ENCODE measurements around the gene CRLF1.

The CRLF1 gene

GRCh38 chr19:18609717-18610051 is 3.1 kb upstream of the CRLF1 start:
- H3K27me3 ChIP-seq (ENCODE audit: control insufficient read depth in 5 of 5, insufficient read depth in 4 of 5, low read length in 5 of 5), result peaks cover 75 to 88% (median 83%) of the 10 kb centered on the region in 5 donors
- H3K27ac ChIP-seq (ENCODE audit: low read depth, low read length), result no peak overlapping the region
- H3K4me1 ChIP-seq (ENCODE audit: control insufficient read depth in 5 of 5, insufficient read depth in 5 of 5, low read length in 5 of 5), result peaks cover 0 to 40% (median 22%) of the 10 kb centered on the region in 5 donors

GRCh38 chr19:18608805-18609716 is 2.5 kb upstream of the CRLF1 start:
- Histone ChIP-seq H3K27me3 (ENCODE audit: control insufficient read depth in 5 of 5, insufficient read depth in 4 of 5, low read length in 5 of 5) (peaks cover 77 to 88% (median 83%) of the 10 kb centered on the region in 5 donors), H3K9me3 (ENCODE audit: control insufficient read depth in 5 of 5, low read length in 5 of 5) (no peaks in the 10 kb centered on the region), H3K27ac (ENCODE audit: low read depth, low read length) (no peak overlapping the region), H3K36me3 (ENCODE audit: control insufficient read depth in 5 of 5, insufficient read depth in 5 of 5, low read length in 5 of 5) (no peaks in the 10 kb centered on the region), H3K9ac (ENCODE audit: low read length in 5 of 5) (no peak overlapping the region), H3K4me3 (ENCODE audit: low read depth in 1 of 5, low read length in 5 of 5) (no peak overlapping the region), H3K4me1 (ENCODE audit: control insufficient read depth in 5 of 5, insufficient read depth in 5 of 5, low read length in 5 of 5) (peaks cover 0 to 40% (median 22%) of the 10 kb centered on the region in 5 donors)

More at GRCh38 chr19:18609717-18610051, 3.1 kb upstream of the CRLF1 start:
- Histone ChIP-seq H3K9me3 (ENCODE audit: control insufficient read depth in 5 of 5, low read length in 5 of 5) (no peaks in the 10 kb centered on the region), H3K4me3 (ENCODE audit: low read depth in 1 of 5, low read length in 5 of 5) (no peak overlapping the region), H3K36me3 (ENCODE audit: control insufficient read depth in 5 of 5, insufficient read depth in 5 of 5, low read length in 5 of 5) (no peaks in the 10 kb centered on the region), H3K9ac (ENCODE audit: low read length in 5 of 5) (no peak overlapping the region)

- Histone ChIP-seq H3K4me1 (ENCODE audit: control insufficient read depth in 5 of 5, insufficient read depth in 5 of 5, low read length in 5 of 5) (peaks cover 0 to 43% (median 26%) of the 10 kb centered on the region in 5 donors), H3K4me3 (ENCODE audit: low read depth in 1 of 5, low read length in 5 of 5) (no peak overlapping the region), H3K27me3 (ENCODE audit: control insufficient read depth in 5 of 5, insufficient read depth in 4 of 5, low read length in 5 of 5) (peaks cover 72 to 88% (median 79%) of the 10 kb centered on the region in 5 donors), H3K27ac (ENCODE audit: low read depth, low read length) (no peak overlapping the region), H3K9me3 (ENCODE audit: control insufficient read depth in 5 of 5, low read length in 5 of 5) (no peaks in the 10 kb centered on the region), H3K36me3 (ENCODE audit: control insufficient read depth in 5 of 5, insufficient read depth in 5 of 5, low read length in 5 of 5) (no peaks in the 10 kb centered on the region), H3K9ac (ENCODE audit: low read length in 5 of 5) (no peak overlapping the region)
Measured at GRCh38 chr19:18608102-18608804, 1.7 kb upstream of the CRLF1 start.

- Histone ChIP-seq H3K27ac (ENCODE audit: low read depth, low read length) (no peak overlapping the region), H3K4me3 (ENCODE audit: low read depth in 1 of 5, low read length in 5 of 5) (no peak overlapping the region), H3K36me3 (ENCODE audit: control insufficient read depth in 5 of 5, insufficient read depth in 5 of 5, low read length in 5 of 5) (no peaks in the 10 kb centered on the region), H3K9ac (ENCODE audit: low read length in 5 of 5) (no peak overlapping the region), H3K4me1 (ENCODE audit: control insufficient read depth in 5 of 5, insufficient read depth in 5 of 5, low read length in 5 of 5) (peaks cover 0 to 35% (median 23%) of the 10 kb centered on the region in 5 donors), H3K27me3 (ENCODE audit: control insufficient read depth in 5 of 5, insufficient read depth in 4 of 5, low read length in 5 of 5) (peaks cover 70 to 85% (median 74%) of the 10 kb centered on the region in 5 donors), H3K9me3 (ENCODE audit: control insufficient read depth in 5 of 5, low read length in 5 of 5) (no peaks in the 10 kb centered on the region)
Measured at GRCh38 chr19:18607226-18608101, 865 bp upstream of the CRLF1 start.

- H3K36me3 ChIP-seq (ENCODE audit: control insufficient read depth in 5 of 5, insufficient read depth in 5 of 5, low read length in 5 of 5), result no peaks in the 10 kb centered on the region
- H3K9me3 ChIP-seq (ENCODE audit: control insufficient read depth in 5 of 5, low read length in 5 of 5), result no peaks in the 10 kb centered on the region
- H3K27ac ChIP-seq (ENCODE audit: low read depth, low read length), result no peak overlapping the region
- H3K4me3 ChIP-seq (ENCODE audit: low read depth in 1 of 5, low read length in 5 of 5), result no peak overlapping the region
- H3K4me1 ChIP-seq (ENCODE audit: control insufficient read depth in 5 of 5, insufficient read depth in 5 of 5, low read length in 5 of 5), result peaks cover 0 to 19% (median 12%) of the 10 kb centered on the region in 5 donors
- H3K27me3 ChIP-seq (ENCODE audit: control insufficient read depth in 5 of 5, insufficient read depth in 4 of 5, low read length in 5 of 5), result peaks cover 55 to 70% (median 61%) of the 10 kb centered on the region in 5 donors
- H3K9ac ChIP-seq (ENCODE audit: low read length in 5 of 5), result no peak overlapping the region
Measured at GRCh38 chr19:18605546-18606280, 886 bp downstream of the CRLF1 start.

GRCh38 chr19:18605196-18605545 is 1.4 kb downstream of the CRLF1 start:
- peaks cover 0 to 14% (median 12%) of the 10 kb centered on the region in 5 donors for H3K4me1 ChIP-seq (ENCODE audit: control insufficient read depth in 5 of 5, insufficient read depth in 5 of 5, low read length in 5 of 5)
- no peaks in the 10 kb centered on the region for H3K9me3 ChIP-seq (ENCODE audit: control insufficient read depth in 5 of 5, low read length in 5 of 5)
- no peak overlapping the region for H3K4me3 ChIP-seq (ENCODE audit: low read depth in 1 of 5, low read length in 5 of 5)
- H3K9ac ChIP-seq (ENCODE audit: low read length in 5 of 5), result no peak overlapping the region
- H3K27ac ChIP-seq (ENCODE audit: low read depth, low read length), result no peak overlapping the region
- H3K36me3 ChIP-seq (ENCODE audit: control insufficient read depth in 5 of 5, insufficient read depth in 5 of 5, low read length in 5 of 5), result no peaks in the 10 kb centered on the region
- peaks cover 50 to 65% (median 57%) of the 10 kb centered on the region in 5 donors for H3K27me3 ChIP-seq (ENCODE audit: control insufficient read depth in 5 of 5, insufficient read depth in 4 of 5, low read length in 5 of 5)

- no peak overlapping the region for H3K4me3 ChIP-seq (ENCODE audit: low read depth in 1 of 5, low read length in 5 of 5)
- no peaks in the 10 kb centered on the region for H3K36me3 ChIP-seq (ENCODE audit: control insufficient read depth in 5 of 5, insufficient read depth in 5 of 5, low read length in 5 of 5)
- no peak overlapping the region for H3K27ac ChIP-seq (ENCODE audit: low read depth, low read length)
- H3K9me3 ChIP-seq (ENCODE audit: control insufficient read depth in 5 of 5, low read length in 5 of 5), result no peaks in the 10 kb centered on the region
- H3K9ac ChIP-seq (ENCODE audit: low read length in 5 of 5), result no peak overlapping the region
- H3K4me1 ChIP-seq (ENCODE audit: control insufficient read depth in 5 of 5, insufficient read depth in 5 of 5, low read length in 5 of 5), result peaks cover 0 to 14% (median 12%) of the 10 kb centered on the region in 5 donors
- peaks cover 49 to 62% (median 56%) of the 10 kb centered on the region in 5 donors for H3K27me3 ChIP-seq (ENCODE audit: control insufficient read depth in 5 of 5, insufficient read depth in 4 of 5, low read length in 5 of 5)
Measured at GRCh38 chr19:18604820-18605159, 1.8 kb downstream of the CRLF1 start.

- Histone ChIP-seq H3K4me3 (ENCODE audit: low read depth in 1 of 5, low read length in 5 of 5) (no peak overlapping the region), H3K9ac (ENCODE audit: low read length in 5 of 5) (no peak overlapping the region), H3K27me3 (ENCODE audit: control insufficient read depth in 5 of 5, insufficient read depth in 4 of 5, low read length in 5 of 5) (peaks cover 48 to 63% (median 56%) of the 10 kb centered on the region in 5 donors), H3K36me3 (ENCODE audit: control insufficient read depth in 5 of 5, insufficient read depth in 5 of 5, low read length in 5 of 5) (no peaks in the 10 kb centered on the region), H3K27ac (ENCODE audit: low read depth, low read length) (no peak overlapping the region), H3K4me1 (ENCODE audit: control insufficient read depth in 5 of 5, insufficient read depth in 5 of 5, low read length in 5 of 5) (peaks cover 0 to 14% (median 12%) of the 10 kb centered on the region in 5 donors), H3K9me3 (ENCODE audit: control insufficient read depth in 5 of 5, low read length in 5 of 5) (no peaks in the 10 kb centered on the region)
Measured at GRCh38 chr19:18603958-18604819, 2.4 kb downstream of the CRLF1 start.

All from subcutaneous abdominal adipose tissue (tissue), 5 donors.